Raji (cell line): ENCODE measurements around the gene MTFP1.

Source experiments
- POLR2A ChIP-seq: IDR thresholded peaks from 2 replicates; pipeline ENCODE4 v1.6.1; 2011; ENCODE audit warnings: low read depth, low read length, control low read depth; ENCODE audit not compliant: insufficient read depth

Gene MTFP1

DNA sequence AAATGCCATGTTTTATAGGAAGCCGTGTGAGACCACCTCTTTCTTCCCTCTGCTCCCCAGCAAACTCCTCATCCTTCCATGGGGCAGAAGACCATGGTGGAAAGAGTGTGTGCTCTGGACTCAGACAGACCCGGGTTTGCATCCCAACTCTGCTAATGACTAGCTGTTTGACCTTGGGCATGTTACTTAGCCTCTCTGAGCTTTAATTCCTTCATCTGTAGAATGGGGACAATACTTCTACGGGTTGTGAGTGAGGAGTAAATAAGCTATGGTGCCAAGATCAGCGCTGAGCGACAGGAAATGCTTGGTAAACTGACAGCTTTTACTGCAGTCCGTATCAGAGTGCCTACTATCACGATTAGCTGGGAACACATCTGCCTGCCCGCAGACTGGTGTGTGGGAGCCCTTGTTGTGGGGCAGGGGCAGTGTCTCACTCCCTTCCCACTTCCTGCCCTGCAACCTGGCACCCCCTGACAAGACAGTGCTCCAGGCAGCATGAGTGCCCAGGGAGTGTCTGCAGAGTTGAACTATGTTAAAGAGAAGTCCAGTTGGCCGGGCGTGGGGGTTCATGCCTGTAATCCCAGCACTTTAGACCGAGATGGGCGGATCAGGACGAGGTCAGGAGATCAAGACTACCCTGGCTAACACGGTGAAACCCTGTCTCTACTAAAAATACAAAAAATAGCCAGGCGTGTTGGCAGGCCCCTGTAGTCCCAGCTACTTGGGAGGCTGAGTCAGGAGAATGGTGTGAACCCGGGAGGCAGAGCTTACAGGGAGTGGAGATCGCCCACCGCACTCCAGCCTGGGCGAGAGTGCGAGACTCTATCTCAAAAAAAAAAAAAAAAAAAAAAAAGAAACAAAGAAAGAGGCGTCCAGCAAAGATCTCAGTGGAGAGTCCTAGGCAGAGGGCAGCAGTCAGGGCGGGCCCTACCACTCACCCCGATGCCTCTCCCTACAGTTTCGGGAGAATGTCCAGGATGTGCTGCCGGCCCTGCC lies 26.6 kb upstream of the MTFP1 start:
- TF ChIP-seq POLR2A = no peak

DNA sequence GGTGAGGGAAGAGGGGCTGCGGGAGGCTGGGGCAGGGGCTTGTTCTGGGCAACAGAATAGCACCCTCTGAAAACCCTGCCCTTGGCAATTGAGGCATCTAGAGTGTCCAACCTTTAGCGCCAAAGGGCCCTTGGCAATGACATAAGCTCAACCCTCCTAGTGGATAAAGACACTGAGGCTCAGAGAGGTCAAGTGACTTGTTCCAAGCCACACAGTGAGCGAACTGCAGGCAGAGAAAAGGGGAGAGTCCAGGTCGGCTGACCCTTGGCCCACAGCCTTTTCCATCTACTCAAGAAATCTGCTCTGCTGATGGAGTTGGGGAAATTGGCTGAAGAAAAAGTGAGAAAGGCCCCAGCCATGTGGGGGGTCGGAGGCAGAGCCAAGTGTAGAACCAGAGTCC lies 25.9 kb upstream of the MTFP1 start:
- no peak; the same call in 1 of the 2 replicates for TF ChIP-seq POLR2A

DNA sequence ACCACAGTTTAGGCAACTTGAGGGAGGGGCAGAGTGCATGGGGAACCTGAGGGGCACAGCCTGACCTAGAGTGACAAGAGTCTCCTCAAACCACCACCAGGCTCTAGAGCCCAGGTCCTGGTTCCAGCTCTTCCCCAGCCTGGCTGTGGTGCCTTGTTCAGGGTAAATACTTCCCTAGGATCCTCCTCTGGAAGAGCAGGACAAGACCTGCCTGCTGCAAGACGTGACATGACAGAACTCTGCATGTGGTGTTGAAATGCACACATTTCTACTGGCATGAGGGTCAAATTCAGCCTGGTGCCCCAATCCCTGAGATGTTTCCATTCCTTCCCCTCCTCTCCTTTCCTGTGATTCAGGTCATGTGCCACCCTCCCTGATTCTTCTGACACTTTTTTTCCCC lies 25.4 kb upstream of the MTFP1 start:
- peak; percentile 31; the same call in 1 of the 2 replicates for TF ChIP-seq POLR2A

DNA sequence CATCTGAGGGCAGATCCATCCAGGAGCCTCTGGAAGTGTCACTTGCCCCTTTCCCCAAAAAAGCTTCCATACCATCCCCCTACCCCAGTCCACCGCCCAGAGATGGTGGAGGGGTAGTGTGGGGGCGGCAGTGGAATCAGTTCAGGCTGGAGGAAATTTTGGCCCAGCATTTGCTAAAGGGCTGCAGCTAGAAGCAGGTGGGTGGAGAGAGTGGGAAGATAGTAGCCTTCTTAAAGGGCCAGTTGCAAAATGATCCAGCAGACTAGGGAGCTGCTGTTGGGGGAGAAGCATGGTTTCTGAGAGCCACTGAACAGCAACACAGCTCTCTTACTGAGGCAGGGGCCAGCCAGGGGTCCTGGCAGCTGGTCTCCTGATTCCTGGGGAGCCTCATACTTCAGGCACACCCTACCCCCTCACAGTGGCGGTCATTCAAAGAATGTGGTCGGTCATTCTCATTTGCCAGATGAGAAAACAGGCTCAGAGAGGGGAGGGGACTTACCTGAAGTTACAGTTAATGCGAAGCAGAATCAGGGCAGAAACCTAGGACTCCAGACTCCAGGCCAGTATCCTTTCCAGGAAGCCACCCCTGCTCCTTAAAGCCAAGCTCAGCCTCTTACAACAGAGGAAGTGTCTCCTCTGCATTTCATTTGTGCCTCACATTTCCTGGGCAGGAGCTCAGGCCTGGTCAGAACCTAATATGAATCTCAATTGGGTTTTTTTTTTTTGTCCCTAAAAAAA lies 23.4 kb upstream of the MTFP1 start:
- TF ChIP-seq POLR2A = no peak

DNA sequence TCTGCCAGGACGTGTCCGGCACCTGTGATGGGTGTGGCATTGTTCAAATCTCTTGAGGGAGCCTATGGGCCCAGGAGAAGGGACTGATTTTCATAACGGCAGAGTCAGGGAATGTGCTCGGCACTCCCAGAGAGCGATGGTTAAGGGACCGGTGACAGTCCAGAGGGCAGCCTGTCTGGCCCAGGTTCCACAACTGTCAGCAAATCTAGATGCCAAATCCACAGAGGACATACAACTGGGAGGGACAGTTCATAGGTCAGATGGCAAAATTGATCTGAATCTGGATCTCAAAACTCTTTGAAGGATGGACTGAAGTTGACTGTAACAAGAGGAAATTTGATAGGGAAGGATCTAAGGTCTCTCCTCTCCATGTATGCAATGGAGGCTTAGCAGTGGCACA lies 21.3 kb upstream of the MTFP1 start:
- TF ChIP-seq POLR2A = no peak

DNA sequence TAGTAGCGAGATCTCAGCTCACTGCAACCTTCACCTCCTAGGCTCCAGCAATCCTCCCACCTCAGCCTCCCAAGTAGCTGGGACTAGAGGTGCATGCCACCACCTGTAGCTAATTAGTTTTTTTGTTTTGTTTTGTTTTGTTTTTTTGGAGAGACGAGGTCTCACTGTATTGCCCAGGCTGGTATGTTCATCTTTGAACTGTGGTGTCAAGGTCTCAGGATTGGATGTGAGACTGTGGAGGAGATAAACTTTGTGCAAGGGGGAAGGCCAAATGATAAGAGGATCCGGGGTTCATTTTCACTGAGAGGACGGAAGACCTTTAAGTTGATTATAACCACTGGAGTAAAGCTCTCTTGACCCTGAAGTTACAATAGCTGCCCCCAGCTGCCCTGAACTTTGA lies 19.8 kb upstream of the MTFP1 start:
- no peak for TF ChIP-seq POLR2A

DNA sequence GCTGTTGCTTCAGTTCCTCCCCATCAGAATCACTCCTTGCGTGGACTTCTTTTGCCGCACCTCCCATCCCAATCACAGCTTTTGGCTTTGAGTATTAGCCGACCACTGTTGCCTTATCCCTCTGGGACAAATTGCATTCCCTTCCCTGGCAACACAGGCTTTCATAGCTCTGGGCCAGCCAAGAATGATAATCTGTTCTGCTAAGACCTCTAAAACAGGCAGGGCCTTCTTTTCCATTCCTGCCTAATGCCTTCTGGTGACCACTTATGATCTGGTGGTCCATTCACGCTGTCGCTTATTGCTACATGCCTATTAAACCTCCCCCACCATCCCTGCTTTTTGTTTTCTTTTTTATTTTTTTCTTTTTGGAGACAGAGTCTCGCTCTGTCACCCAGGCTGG lies 19.2 kb upstream of the MTFP1 start:
- no peak for TF ChIP-seq POLR2A

DNA sequence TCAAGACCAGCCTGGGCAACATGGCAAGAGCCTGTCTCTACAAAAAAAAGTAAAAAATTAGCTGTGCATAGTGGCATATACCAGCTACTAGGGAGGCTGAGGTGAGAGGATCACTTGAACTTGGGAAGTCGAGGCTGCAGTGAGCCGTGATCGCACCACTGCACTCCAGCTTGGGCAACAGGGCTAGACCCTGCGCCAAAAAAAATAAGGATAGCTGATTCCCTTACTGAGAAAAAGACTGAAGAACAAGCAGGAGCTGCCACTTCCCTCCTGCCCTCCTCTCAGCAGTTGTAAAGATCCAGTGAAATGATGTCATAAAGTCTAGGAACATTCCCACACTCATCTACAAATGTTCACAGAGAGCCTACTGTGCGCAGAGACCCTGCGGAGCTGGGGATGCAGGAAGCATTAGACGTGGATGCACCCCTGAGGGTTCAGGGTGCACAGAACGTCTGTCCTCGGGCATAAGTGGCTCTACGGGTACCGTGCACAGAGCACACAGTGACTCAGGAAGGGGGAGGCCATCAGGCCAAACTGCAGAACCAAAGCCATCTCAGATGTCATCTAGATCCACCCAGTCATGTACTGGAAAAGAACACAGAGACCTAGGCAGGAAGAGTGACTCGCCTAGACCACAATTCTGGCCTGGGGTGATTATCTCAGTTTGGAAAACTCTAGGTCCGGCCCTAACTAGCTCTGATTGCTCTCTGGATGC lies 17.0 kb upstream of the MTFP1 start:
- TF ChIP-seq POLR2A = no peak

DNA sequence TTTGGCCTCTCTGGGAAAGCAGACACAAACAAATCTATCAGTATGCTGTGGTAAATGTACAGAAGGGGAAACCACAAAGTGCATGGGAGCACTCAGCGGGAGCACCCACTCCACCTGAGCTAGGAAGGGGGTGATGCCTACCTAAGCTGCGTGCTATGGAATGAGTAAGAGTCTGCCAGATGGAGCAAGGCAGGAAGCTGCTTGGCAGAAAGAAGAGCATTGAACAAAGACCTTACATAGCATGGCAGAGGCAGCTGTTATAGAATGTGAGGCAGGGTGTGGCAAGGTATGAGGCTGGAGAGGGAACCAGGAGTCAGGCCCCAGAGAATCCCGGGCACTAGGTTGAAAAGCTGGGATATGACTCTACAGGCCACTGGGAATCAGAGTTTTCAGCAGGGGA lies 13.8 kb upstream of the MTFP1 start:
- no peak for TF ChIP-seq POLR2A

DNA sequence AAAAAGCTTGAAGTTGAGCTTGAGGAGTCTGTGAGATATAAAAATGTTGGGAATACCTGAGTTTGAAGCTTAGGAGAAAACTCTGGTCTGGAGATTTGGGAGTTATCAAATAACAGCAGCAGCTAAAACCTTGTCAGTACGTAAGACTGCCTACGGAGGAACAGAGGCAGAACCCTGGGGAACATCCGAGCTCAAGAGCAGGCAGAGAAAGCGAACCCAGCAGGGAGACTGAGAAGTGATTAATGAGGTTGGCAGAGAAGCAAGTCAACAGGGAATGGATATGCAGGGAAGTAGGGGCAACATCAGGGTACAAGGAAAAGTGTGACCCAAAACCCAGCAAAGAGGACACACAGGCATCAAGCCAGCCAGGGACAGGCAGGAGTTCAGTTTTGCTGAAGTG lies 12.6 kb upstream of the MTFP1 start:
- TF ChIP-seq POLR2A = no peak

DNA sequence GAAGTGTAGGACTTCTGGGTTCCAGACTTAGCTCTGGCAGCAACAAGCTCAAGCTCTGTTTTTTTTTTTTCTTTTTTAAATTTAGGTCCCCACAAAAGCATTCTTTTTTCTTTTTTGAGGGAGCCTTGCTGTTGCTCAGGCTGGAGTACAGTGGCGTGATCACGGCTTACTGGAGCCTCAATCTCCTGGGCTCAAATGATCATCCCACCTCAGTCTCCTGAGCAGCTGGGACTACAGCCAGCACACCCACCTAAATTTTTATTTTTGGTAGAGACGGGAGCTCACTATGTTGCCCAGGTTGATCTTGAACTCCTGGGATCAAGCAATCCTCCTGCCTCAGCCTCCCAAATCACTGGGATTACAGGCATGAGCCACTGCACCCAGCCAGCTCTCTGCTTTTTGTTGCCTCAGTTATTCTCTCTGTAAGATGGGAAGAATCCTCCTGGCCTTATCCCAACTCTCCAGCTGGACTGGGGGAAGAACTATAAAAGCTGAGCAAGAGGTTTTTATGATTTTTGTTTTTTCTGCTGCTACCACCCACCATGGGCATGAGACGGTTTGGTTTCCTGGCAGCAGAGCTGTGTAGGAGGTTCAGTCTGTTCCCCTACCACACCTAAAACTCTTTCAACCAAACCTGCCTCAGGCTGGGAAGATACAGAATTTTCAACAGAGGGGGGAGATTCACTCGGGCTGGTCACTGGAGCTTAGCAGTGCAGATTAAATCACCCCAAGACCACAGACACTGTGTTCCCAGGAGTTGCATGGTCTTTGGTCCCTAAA lies 11.6 kb upstream of the MTFP1 start:
- TF ChIP-seq POLR2A = no peak

DNA sequence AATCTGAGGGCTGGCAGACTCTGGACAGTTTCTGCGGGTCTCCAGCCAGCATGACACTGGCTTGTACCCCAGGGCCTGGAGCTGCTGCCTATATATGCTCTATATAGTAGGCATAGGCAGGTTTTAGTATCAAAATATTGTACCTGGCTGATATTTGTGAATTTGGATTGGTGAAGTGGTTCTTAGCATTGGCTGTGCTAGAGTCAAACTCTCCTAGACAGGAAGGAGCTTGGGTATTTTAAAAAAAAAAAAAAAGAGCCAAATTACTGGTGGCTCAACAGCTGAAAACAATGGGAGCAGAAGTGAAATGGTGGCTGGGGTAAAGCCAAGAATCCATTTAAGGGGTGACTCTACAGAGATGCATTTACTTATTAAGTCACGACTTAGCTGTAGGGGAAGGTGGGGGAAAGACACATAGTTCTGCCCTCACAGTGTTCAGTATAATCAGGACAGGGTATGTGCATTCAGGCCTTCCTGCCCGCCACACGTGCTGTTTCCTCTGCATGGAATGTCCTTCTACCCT lies 11.0 kb upstream of the MTFP1 start:
- no peak for TF ChIP-seq POLR2A

DNA sequence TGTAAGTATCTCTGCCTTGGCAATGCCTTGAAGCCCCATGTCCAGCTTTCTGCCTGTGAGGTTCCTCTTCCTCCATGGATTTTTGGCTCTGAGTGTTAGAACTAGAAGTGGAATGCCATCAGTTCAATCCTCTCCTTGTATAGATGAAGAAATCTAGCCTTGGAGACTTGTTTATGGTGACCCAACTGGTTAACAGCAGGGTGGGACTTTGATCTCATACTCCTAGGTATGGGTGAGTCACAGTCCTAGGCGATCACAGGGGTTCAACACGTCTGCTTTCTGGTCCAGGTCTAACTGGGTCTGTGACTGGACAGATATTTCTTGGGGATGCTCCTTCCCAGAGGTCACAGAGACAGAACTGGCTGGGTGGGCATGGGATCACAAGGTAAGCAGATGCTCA lies 9.2 kb upstream of the MTFP1 start:
- TF ChIP-seq POLR2A = no peak

DNA sequence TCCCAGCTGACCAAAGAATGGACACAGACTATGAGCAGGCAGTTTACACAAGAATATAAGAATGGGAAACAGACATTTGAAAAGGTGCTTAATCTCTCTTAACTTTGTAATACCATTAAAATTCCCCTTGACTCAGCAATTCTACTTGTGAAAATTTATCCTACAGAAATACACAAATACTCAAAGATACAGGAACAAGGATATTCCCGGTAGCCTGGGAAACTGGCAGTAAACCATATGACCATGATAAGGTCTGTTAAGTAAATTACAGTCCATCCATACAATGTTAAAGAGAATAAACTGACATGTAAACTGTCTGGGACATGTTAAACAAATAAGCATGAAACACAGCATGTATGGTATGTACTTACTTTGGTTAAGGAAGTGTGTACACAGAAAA lies 8.7 kb upstream of the MTFP1 start:
- TF ChIP-seq POLR2A = no peak
